Glutamatergic neuron (in vitro differentiated cells): ENCODE measurements around the gene ZNG1A. TPM values are rescaled to one million over a fixed set of nuclear protein-coding genes. Genes with fewer than 3 reads are reported as not detected.
"Not testable (repeated sequence)": the region's sequence is repeated elsewhere in the genome, so short reads cannot be mapped to it uniquely, and the experiment has no call there.

ENCODE experiments used
- DNase-seq: peaks from one replicate; pipeline ENCODE4 v3.0.0; 2022
- H3K27ac Mint-ChIP-seq: one replicate; pipeline ENCODE4 v1.8.0; 2020; ENCODE audit warnings: mild to moderate bottlenecking, mixed read lengths, inconsistent platforms; ENCODE audit not compliant: unreplicated experiment
- H3K27me3 Mint-ChIP-seq: one replicate; pipeline ENCODE4 v1.8.0; 2020; ENCODE audit warnings: mild to moderate bottlenecking, moderate library complexity, mixed read lengths, inconsistent platforms; ENCODE audit not compliant: unreplicated experiment
- H3K36me3 Mint-ChIP-seq: one replicate; pipeline ENCODE4 v1.8.0; 2020; ENCODE audit warnings: mild to moderate bottlenecking, mixed read lengths, inconsistent platforms; ENCODE audit not compliant: unreplicated experiment
- H3K4me1 Mint-ChIP-seq: one replicate; pipeline ENCODE4 v1.8.0; 2020; ENCODE audit warnings: mild to moderate bottlenecking, low read depth, mixed read lengths, inconsistent platforms; ENCODE audit not compliant: unreplicated experiment
- H3K4me3 Mint-ChIP-seq: one replicate; pipeline ENCODE4 v1.8.0; 2020; ENCODE audit warnings: mild to moderate bottlenecking, mixed read lengths, inconsistent platforms; ENCODE audit not compliant: unreplicated experiment
- H3K9me3 Mint-ChIP-seq: one replicate; pipeline ENCODE4 v1.8.0; 2020; ENCODE audit warnings: mild to moderate bottlenecking, moderate library complexity, mixed read lengths, inconsistent platforms; ENCODE audit not compliant: unreplicated experiment
- total RNA-seq: library from RNA; stranded (reverse); fragmentation: NEBNext Ultra II Directional; extraction: Animal tissue kit (Norgen Biotek cat#: 25700); gene quantifications from one replicate; pipeline ENCODE4 v1.2.1, GENCODE V29; 2021; ENCODE audit not compliant: unreplicated experiment

The ZNG1A gene
- total RNA-seq, 1 donor from 2014 or later: 33.5 TPM

- H3K27ac Mint-ChIP-seq, H3K36me3 Mint-ChIP-seq, DNase-seq, H3K9me3 Mint-ChIP-seq, H3K4me1 Mint-ChIP-seq, H3K4me3 Mint-ChIP-seq, H3K27me3 Mint-ChIP-seq: not testable (repeated sequence)
Measured at GRCh38 chr9:151173-151572, 27.7 kb downstream of the ZNG1A start.

- not testable (repeated sequence) for H3K9me3 Mint-ChIP-seq, H3K4me1 Mint-ChIP-seq, H3K4me3 Mint-ChIP-seq, H3K27me3 Mint-ChIP-seq, DNase-seq, H3K36me3 Mint-ChIP-seq, H3K27ac Mint-ChIP-seq
Measured at GRCh38 chr9:139880-140279, 39.0 kb downstream of the ZNG1A start.

- H3K9me3 Mint-ChIP-seq, H3K27ac Mint-ChIP-seq, DNase-seq, H3K4me1 Mint-ChIP-seq, H3K36me3 Mint-ChIP-seq: not testable (repeated sequence)
- Mint-ChIP-seq H3K27me3 (peaks cover 19% of the 10 kb centered on the region), H3K4me3 (peak within 1 kb of the TSS; percentile 89)
Measured at GRCh38 chr9:117995-118467, 60.8 kb downstream of the ZNG1A start, which contains the start of gene FOXD4. Gene FOXD4 (minus strand): TSS chr9:118417. CDS start chr9:118119, 298 bp downstream.

- DNase-seq: peak; percentile 55
- H3K27ac Mint-ChIP-seq, H3K36me3 Mint-ChIP-seq, H3K4me1 Mint-ChIP-seq: not testable (repeated sequence)
- Mint-ChIP-seq H3K4me3 (peak overlapping the region; percentile 89), H3K27me3 (peaks cover 21% of the 10 kb centered on the region), H3K9me3 (peaks cover 12% of the 10 kb centered on the region)
Measured at GRCh38 chr9:117144-117994, 61.5 kb downstream of the ZNG1A start.

- Mint-ChIP-seq H3K4me3 (peak overlapping the region; percentile 45), H3K9me3 (peaks cover 13% of the 10 kb centered on the region), H3K27me3 (peaks cover 21% of the 10 kb centered on the region)
- DNase-seq: peak; percentile 24
- H3K4me1 Mint-ChIP-seq, H3K27ac Mint-ChIP-seq, H3K36me3 Mint-ChIP-seq: not testable (repeated sequence)
Measured at GRCh38 chr9:116239-117077, 62.4 kb downstream of the ZNG1A start.

GRCh38 chr9:115118-115451, 63.8 kb downstream of the ZNG1A start:
- H3K9me3 Mint-ChIP-seq: peaks cover 13% of the 10 kb centered on the region
- H3K27me3 Mint-ChIP-seq: peaks cover 21% of the 10 kb centered on the region
- H3K36me3 Mint-ChIP-seq, DNase-seq, H3K4me3 Mint-ChIP-seq, H3K27ac Mint-ChIP-seq, H3K4me1 Mint-ChIP-seq: not testable (repeated sequence)

GRCh38 chr9:114267-115117, 64.4 kb downstream of the ZNG1A start:
- not testable (repeated sequence) for H3K4me1 Mint-ChIP-seq, H3K36me3 Mint-ChIP-seq

GRCh38 chr9:113468-114266, 65.2 kb downstream of the ZNG1A start:
- DNase-seq: peak; percentile 44
- not testable (repeated sequence) for H3K4me1 Mint-ChIP-seq, H3K36me3 Mint-ChIP-seq, H3K27ac Mint-ChIP-seq
- Mint-ChIP-seq H3K9me3 (peaks cover 11% of the 10 kb centered on the region), H3K4me3 (peak overlapping the region; percentile 52), H3K27me3 (peaks cover 22% of the 10 kb centered on the region)

More at GRCh38 chr9:114267-115117, 64.4 kb downstream of the ZNG1A start:
- Mint-ChIP-seq H3K27ac (peak overlapping the region; percentile 49), H3K4me3 (peak overlapping the region; percentile 52), H3K27me3 (peaks cover 21% of the 10 kb centered on the region), H3K9me3 (peaks cover 13% of the 10 kb centered on the region)
- peak; percentile 22 for DNase-seq

- not testable (repeated sequence) for H3K36me3 Mint-ChIP-seq, H3K27ac Mint-ChIP-seq, H3K4me1 Mint-ChIP-seq, H3K4me3 Mint-ChIP-seq
- peak; percentile 18 for DNase-seq
- Mint-ChIP-seq H3K27me3 (peaks cover 15% of the 10 kb centered on the region), H3K9me3 (peaks cover 11% of the 10 kb centered on the region)
Measured at GRCh38 chr9:112589-113467, 66.0 kb downstream of the ZNG1A start.

GRCh38 chr9:110672-111071, 68.2 kb downstream of the ZNG1A start:
- DNase-seq, H3K27ac Mint-ChIP-seq, H3K36me3 Mint-ChIP-seq, H3K4me1 Mint-ChIP-seq, H3K4me3 Mint-ChIP-seq, H3K9me3 Mint-ChIP-seq: not testable (repeated sequence)
- H3K27me3 Mint-ChIP-seq: peaks cover 13% of the 10 kb centered on the region
